GM18909 (cell line): Measurements from ENCODE around the gene QARS1.

Experiments
- ATAC-seq: cut with Tn5 transposase; IDR thresholded peaks from one replicate; pipeline ENCODE4 v1.9.1; 2021; ENCODE audit warnings: mild to moderate bottlenecking; ENCODE audit not compliant: unreplicated experiment, poor library complexity

QARS1 gene

GRCh38 chr3:49104427-49105291 lies at the start of gene QARS1:
QARS1 (minus strand) TSS chr3:49104757; CDS start chr3:49104733, 24 bp downstream.
- peak; percentile 89 for ATAC-seq

DNA sequence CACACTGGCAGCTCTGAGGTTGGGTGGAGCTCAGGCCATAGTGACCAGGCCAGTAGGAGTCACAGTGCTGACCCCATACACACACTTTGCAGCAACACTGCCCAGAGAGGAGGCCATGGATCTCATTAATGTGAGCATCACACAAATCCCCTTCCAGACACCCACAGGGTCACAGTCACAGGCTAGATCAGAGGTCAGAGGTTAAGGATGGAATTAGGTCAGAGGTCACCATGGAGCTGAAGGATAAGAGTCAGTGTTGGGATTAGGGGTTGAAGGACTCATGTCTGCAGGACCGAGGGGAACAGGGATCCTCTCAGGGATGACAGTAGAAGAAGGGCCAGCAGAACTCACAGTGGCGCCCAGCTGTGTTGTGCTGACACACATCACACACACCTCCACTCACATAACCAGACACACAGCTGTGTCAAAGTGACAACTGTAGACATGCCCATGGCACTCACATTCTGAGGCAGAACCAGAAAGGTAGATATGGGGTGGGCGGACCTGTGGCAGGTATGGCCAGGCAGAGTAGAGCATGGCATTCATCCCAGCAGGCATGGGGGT lies 48.9 kb upstream of the QARS1 start:
- ATAC-seq = no peak

DNA sequence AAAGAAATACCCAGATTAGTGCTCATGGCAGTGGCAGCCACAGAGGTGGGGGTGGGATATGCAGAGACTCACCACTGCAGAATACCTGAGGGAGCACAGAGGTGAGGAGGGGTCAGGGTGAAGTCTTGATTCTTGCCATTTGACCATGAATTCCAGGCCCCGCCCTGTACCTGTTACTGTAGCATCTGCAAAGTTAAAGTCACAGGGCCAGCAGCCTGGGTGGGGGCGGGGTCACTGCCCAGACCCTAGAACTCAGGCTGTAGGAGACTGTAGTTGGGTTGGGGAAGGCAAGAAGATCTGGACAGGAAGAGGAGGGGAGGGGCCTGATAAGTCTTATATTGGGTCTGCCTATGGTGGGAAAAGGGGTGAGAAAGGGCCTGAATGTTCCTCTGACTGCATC lies 47.1 kb upstream of the QARS1 start:
- no peak for ATAC-seq

- no peak for ATAC-seq
Observed at GRCh38 chr3:49148159-49148558, 43.6 kb upstream of the QARS1 start.

- ATAC-seq = no peak
Observed at GRCh38 chr3:49140080-49140479, 35.5 kb upstream of the QARS1 start.

DNA sequence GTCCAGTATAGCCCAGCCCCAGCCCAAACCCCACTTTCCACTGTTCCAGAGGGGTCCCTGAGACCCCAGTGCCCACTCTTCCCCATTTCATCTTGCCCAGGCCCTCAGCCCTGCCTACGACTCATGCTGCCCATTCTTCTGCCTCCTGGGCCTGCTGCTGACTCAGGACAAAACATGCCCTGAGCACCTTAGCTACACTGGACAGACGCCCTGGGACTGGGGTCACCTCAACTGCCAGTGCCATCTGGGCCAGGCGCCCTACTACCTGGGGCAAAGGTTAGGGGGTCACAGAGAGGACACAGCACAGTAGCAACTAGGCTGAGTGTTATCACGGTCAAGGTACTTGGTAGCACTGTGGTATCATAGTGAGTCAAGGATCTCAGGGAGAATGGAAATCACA lies 30.9 kb upstream of the QARS1 start:
- no peak for ATAC-seq

DNA sequence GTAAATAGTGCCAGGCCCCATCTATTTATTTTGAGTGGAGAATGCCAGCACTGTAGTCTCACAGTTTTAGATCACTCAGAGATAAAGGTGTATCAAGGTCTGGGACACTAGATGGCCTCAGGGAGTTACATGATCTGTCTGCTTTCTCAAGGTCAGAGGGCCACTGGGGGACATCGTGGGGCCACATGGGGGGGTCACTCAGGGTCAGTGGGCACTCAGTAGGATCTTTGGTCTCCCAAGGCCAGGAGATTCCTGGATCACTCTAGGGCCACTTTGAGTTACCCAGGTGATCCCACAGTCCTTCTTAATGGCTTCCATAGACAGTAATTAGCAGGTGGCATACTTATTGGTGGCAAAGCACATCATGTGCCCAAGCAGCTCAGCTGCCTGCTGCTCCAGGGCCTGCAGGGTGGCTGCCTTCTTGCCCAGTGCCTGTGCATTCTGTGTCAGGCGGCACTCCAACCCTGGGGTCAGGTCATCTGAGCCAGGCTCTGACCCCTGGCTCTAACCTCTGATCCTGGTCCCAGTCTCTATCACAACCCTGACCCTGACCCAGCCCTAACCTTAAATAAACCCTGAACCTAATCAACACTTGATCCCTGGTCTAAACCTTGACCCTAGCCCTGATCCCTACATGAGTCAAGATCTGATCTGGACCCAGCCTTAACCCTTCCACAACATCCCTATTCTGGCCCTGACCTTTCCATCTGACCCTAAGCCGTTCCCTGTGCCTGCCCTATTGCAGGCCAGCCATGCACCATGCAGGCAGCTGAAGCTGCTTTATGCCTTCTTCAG lies 30.1 kb upstream of the QARS1 start:
- no peak for ATAC-seq

- ATAC-seq = no peak
Observed at GRCh38 chr3:49133226-49133951, 28.8 kb upstream of the QARS1 start.

DNA sequence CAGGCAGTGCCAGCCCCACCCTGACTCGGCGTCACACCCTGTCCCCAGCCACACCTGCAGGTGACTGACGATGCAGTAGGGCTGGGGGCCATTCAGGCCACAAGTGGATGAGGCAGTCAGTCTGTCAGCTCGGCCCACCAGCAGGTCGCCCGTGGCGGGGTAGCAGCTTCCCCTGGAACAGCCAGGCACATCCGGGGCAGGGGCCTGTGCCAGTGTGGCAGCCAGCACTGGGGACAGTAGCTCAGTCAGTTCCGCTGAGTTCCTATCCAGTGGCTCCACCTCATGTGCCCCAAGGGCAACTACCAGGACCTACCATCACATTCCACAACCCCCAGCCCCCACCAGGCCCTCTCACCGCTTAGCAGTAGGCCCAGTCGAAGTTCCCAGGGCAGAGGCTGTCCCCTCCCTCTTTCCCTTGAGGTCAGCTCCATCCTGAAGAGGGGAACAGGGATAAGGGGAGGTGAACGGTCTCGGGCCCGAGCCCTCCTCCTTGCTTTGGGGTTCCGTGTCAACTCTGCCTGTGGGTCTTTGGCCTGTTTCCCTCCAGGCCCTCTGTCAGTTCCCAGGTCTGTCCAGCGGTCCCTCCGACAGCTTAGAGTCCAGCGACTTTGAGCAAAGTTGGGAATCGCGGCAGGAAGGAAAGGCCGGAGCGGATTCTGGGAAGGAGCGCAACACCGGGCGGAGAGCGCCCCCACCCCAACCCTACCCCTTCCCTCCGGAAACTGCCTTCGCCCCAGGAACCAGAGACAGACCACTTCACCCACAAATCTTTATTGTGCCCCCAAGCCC lies 28.1 kb upstream of the QARS1 start, which contains the start of gene LAMB2:
LAMB2 (minus strand) TSS at position 614 of the 789 bp plus-strand sequence; CDS start at position 431, 183 bp downstream.
- no peak for ATAC-seq

DNA sequence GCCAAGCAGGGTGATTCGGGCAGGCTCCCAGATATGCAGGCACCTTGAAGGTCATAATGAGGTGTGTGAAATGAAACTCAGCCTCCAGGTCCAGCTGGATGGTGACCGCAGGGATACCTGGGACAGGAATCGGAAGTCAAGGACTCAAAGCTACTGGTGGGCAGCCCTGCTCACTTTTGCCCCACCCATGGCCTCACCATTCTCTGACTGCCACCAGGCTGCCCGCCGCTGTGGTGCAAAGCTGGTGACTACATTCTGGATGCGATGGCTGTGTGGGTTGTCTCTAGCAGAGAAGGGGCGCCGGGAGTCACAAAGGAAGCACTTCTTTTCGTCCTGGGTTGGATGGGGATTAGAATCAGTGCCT lies 27.5 kb upstream of the QARS1 start:
- ATAC-seq = no peak

DNA sequence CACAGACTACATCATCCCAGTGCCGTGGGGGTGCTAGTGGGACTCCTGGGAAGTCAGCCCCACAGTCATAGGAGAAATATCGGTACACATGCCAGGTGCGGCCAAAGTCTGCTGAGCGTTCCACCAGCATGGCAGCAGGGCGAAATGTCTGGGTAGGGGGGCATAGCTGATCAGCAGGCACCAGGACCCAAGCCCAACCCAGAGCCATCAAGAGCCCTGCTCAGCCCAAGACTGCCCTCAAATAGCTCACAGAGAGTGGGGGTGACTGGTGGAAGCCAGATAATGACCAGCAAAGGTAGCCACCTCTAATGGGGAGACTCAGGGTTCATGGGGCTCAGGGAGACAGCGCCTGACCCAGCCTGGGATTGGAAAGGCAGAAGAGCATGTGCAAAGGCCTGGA lies 27.0 kb upstream of the QARS1 start:
- ATAC-seq = no peak

- ATAC-seq = no peak
Observed at GRCh38 chr3:49131040-49131439, 26.5 kb upstream of the QARS1 start.

- no peak for ATAC-seq
Observed at GRCh38 chr3:49124991-49125670, 20.6 kb upstream of the QARS1 start.

GRCh38 chr3:49124203-49124602 lies 19.6 kb upstream of the QARS1 start:
- no peak for ATAC-seq

- ATAC-seq = no peak
Observed at GRCh38 chr3:49123687-49124086, 19.1 kb upstream of the QARS1 start.

DNA sequence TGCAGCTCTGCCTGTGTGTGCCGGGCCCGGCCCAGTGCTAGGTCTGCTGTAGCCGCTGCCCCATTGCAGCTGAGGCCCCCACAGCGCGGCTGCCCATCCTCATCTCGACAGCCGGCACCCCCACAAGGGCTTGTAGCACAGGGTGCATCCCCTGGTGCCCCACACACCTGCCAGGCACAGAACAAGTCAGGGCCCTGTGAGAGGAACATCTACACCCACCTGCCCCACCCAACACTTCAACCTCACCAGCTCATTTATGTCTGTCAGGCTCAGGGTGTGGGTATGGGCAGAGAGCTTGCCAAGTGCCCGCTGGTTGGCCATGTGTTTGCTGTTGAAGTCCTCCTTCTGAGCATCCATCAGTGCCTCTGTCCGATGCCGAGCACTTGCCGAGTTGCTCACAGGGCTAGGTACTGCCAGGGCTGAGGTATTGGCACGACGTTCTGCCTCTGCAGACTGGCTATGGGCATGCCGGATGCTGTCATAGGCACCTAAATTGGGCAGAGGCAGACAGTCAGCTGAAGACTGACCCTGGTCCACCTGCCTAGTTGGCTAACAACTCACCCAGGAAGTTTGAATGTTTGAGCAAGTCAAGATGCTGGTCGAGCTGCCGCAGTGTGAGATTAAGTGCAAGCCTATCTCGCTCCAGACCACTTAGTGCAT lies 18.5 kb upstream of the QARS1 start:
- no peak for ATAC-seq

DNA sequence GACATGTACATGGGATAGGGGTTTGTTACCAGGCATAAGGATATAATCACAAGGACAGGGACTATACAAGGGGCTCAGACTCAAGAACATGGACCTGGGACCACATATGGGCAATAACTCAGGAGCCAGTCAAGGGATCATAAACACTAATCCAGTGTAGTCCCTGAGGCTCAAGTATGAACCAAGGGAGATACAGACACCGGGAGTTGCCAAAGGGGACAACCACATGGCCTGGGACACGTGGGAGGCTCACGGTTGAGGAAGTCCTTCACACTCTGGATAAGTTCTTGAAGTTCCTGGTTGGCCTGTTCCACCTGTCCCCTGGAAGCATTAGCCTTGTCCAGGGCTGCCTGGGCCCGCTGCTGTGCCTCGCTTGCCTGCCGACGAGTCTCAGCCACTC lies 17.9 kb upstream of the QARS1 start:
- no peak for ATAC-seq

DNA sequence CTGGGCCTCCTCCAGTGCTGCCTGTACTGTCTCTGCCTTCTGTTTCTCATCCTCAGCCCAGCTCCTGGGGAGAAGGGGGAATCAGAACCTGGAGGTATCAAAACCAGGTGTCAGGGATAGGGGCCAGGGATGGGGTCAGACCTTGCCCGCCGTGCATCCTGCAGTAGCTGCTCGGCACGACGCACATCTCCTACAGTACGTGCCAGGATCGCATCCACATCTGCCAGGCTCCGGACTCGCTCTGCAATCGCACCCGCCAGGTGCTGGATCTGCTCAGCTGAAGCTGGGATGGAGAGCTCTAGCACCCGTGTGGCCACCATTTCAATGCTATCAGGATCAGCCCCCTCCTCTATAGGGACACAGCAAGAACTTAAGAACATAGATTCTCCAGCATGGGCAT lies 17.5 kb upstream of the QARS1 start:
- no peak for ATAC-seq
